ENCODE data around the gene AGER.
"Not testable (repeated sequence)": the region's sequence is repeated elsewhere in the genome, so short reads cannot be mapped to it uniquely, and the experiment has no call there.

AGER gene

DNA sequence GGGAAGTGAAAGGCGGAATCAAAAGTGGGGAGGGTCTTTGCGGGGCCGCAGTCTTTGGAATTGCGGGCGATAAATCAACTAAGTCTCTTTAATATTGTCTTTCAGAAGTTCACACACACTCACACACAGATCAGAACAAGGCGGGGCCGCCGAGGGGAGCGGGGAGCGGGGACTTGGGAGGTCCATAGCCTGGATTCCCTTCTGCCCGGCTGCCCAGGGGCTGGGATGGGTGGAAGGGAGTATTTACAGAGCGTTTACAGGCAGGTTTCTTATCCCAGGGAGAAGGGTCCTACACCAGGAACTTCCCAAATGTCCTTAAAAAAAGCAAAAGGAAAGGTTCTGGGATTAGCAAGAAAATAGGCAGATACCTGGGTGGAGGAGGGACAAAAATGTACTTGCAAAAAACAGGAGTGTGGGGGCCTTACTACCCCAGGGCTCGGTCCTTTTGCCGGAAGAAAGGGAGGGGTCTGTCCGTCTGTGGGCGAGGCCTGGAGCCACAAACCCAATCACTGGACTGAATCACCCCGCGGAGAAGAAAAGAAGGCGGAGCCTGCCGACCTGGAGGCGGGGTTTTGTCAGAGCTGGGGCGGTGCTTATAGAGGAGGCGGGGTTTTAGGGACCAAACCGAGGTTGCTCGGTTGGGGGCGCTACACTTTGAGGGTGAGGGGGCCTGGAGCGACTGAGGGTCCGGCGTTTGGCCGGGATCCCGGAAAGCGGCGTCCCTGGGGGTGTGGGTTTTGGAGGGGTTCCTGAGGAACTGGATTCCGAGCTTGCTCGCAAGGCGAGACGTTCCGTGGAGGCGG is 35.6 kb downstream of the AGER start:
- DNase-seq (ENCODE audit: low read depth), result peak; percentile 68

DNA sequence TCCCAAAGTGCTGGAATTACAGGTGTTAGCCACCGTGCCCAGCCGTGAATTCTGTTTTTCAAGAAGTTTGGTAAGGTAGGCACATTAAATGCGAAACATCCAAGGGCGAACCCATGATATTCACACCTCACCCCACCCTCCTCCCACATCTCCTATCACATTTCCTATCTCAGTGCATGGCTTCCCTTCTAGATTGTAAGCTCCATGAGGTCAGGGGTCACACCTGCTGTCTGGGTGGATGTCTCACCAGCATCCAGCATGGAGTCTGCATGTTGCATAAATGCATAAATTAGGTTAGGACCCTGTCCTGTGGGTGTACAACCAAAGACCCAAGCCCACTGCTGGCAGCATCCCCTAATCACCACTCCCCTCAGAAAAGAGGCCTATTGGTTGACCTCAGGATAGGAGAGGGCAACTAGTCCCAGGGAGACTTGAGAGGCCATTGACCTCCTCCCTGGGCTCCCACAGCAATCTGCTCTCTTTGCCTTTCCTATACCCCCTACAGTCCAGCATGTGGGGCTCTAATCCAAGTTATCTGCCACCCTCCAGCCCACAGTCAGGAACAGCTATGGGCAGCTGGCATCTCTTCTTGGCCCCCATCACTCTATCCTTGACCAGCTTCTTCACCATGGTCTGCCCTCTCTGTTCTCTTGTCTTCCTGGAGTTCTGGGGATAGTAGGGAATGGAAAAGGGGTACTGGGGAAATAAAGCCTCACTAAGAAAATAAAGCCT is 36.5 kb downstream of the AGER start:
- no peak for DNase-seq (ENCODE audit: low read depth)

DNA sequence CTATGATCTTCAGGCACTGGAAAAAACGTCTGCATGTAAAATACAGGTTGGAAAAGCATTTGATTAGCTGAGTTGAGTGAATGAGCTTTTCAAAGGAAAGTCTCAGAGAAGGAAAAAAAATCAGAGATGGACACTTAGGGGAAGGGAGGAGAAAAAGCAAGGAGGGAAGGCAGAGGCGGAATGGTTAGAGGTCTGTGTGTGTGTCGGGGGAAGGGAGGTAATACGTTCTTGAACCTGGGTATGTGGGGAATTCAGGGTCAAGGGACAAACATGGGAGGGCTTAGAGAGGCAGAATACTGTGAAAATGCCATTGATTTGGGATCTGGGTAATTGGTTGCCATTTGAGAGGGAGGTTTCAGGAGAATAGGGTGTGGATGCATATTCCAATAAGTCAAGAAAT is 37.4 kb downstream of the AGER start:
- DNase-seq (ENCODE audit: low read depth), result no peak

DNA sequence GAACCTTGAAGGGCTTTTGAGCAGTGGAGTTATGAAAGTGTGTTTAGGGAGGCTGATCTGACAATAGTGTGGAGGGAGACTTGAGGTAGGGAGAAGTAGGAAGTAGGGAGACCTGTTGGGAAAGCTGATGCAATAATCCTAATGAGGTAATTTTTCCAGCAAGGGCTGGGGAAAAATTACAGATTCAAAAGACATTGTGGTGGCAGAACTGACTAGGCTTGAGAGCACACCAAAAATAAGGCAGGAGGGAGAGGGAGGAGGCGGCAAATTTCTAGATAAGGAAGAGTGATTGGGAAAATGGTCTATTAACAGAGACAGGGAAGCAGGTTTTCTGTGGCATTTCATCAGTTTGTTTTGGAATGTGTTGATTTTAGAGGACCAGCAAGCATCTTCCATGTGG is 37.8 kb downstream of the AGER start:
- DNase-seq (ENCODE audit: low read depth), result no peak

DNA sequence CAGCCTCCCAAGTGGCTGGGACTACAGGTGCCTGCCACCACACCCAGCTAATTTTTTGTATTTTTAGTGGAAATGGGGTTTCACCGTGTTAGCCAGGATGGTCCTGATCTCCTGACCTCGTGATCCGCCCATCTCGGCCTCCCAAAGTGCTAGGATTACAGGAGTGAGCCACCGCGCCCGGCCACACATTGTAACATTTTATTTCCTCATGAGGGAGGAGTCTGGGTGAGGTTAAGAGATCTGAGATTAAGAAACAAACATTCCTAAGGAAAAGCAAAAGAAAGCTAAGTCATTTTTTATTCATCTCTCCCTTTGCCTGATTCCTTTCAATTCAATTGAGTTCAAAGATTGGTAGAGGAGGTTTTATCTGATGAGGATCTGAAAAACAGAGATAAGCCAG is 39.8 kb downstream of the AGER start:
- not testable (repeated sequence) for DNase-seq (ENCODE audit: low read depth)

DNA sequence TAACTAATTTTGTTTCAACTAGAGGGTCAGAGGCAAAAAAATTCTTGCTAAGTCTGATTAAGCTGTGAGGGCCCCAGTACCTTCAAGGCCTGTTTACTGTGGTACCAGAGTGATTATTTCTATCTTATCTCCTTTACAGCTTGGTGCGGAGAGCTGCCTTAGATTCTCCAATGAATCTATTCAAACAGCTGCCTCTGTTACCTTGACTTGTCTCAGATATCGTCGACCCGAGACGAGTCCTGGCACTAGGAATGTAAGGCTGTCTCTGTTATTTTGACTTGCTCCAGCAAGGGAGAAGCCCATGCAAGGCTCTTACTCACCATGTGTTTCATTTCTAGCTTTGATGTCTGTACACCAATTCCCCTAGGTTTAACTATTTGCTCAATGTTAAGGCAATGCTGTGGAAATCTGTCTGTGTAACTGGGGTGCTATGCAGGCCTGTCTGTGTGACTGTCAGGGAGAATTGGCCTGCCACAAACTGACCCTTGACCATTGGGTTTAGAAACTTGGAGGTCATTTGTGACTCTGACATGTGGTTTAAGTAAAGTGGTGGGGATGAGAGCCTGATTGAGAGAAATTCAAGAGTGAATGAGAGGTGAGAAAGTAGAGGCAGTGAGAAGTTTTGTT is 43.5 kb downstream of the AGER start:
- no peak for DNase-seq (ENCODE audit: low read depth)

DNA sequence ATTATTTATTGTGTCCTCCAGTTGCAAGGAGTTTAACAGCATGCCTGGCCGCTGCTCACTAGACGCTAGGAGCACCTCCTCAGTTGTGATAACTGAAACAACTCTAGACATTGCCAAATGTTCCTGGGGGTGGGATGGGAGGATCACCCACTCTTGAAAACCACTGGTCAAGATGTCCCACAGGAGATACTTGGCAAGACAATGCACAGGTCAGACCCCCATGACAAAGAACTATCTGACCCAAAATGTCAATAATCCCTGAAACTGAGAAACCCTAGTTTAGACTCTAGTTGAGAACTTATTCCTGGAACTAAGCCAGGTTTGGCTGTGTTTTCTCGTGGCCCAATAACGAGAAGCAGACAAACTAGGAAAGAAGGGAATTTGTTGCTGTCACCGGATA is 44.5 kb downstream of the AGER start:
- DNase-seq (ENCODE audit: low read depth), result no peak

DNA sequence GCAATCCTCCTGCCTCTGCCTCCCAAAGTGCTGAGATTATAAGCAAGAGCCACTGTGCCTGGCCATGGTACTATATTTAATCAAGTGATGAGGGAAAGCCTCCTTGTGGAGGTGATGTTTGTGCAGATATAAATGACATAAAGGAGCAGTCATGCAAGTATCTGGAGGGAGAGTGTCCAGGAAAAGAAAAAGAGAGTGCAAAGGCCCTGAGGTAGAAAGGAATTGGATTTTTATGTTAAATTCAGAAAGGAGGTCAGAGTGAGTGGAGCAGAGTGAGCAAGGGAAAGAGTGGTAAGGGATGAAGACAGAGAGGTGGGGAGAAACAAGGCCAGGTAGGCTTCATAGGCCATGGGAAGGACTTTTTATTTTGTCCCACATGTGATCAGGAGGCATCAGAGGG is 46.6 kb downstream of the AGER start:
- DNase-seq (ENCODE audit: low read depth), result no peak

DNA sequence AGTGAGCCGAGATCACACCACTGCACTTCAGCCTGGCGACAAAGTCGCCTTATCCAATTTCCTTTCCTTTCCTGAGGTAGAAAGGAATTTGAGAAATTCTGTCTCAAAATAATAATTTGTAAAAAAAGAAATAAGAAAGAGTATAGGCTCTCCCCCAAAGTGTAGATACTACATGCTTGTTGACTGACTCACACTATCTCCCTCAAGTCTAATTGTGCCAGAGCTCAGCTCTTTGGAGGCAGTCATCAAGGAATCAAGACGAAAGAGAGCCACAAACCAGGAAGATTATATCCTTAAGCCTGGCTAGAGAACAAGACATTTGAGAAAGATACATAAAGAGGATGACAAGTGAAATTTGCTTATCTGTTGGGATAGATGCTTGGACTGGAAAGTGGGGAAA is 50.3 kb downstream of the AGER start:
- DNase-seq (ENCODE audit: low read depth), result no peak

DNA sequence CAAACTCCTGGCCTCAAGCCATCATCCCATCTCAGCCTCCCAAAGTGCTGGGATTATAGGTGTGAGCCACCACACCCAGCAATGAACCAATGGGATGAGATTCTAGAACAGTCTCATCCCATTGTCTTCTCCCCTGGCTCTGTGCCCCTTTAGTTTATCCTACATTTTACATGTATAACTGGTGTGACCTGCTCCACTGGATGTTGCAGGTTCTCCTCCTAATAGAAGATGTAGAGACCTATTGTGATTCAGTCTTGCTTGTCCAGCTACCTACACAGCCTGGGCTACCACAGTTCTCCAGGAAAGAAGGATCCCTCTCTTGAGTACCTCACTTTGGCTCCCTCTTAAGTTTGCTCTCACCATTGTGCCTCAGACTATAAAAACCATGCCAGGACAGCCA is 51.9 kb downstream of the AGER start:
- no peak for DNase-seq (ENCODE audit: low read depth)

DNA sequence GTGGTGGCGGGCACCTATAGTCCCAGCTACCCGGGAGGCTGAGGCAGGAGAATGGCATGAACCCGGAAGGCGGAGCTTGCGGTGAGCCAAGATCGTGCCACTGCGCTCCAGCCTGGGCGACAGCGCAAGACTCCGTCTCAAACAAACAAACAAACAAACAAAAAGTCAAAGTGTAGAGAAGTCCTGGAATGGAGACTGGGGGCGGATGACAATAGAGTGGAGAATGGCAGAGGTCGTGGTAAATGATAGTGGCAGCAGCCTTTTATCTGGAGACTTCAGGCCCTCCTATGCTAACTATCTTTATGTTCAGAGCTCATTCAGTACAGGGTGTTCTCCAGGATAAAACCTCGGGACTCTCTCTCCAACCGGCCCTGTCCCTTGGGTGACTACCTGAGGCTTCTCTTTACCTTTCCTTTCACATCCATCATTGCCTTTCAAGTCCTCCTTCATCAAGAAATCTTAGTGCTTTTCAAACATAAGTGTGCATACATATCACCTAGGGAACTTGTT is 52.6 kb downstream of the AGER start:
- no peak for DNase-seq (ENCODE audit: low read depth)
